Activated CD4-positive, alpha-beta T cell treated with anti-CD3 and anti-CD28 coated beads, Interleukin-10, Interleukin-2, amounts not matched to agents 100 ng/mL and 50 ng/mL, durations not matched to agents 16 hours and 8 hours (primary cell): ENCODE data around the gene BTBD10.

ENCODE experiments used
- DNase-seq: peaks from one replicate; pipeline ENCODE4 v3.0.0-alpha.2; 2020

Gene BTBD10

DNA sequence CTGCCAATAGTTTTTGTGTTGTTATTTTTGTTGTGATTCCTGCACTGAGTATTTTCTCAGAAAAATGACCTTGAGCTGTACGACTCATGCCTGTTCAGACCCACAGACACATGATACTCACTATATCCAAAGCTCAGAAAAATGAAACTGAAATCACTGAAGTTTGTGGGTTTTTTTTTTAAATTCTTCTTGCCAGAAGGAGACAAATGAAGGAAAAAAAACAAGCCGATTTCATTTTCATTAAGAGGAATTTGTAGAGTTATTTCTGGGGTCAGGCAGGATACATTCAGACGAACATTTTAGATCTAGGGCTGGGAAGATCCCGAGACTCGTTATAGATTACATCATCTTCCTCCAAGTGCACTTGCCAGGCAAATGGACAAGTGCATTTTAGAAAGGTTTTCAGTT is 125.0 kb downstream of the BTBD10 start:
- peak; percentile 52 for DNase-seq
